Erythroblast (primary cell): ENCODE results near the gene PRSS53.

ENCODE experiments used
- DNase-seq, 2 experiments: peaks; one replicate each; lab custom pipeline; 2025; lab: John Stamatoyannopoulos, UW
- GATA1 ChIP-seq: IDR thresholded peaks from 2 replicates; pipeline ENCODE4 v1.6.1; 2011; ENCODE audit warnings: low read depth, mild to moderate bottlenecking, control low read depth, low read length, moderate library complexity
- POLR2A ChIP-seq: IDR thresholded peaks from 2 replicates; pipeline ENCODE4 v1.6.1; 2011; ENCODE audit warnings: mild to moderate bottlenecking, low read length

The PRSS53 gene

DNA sequence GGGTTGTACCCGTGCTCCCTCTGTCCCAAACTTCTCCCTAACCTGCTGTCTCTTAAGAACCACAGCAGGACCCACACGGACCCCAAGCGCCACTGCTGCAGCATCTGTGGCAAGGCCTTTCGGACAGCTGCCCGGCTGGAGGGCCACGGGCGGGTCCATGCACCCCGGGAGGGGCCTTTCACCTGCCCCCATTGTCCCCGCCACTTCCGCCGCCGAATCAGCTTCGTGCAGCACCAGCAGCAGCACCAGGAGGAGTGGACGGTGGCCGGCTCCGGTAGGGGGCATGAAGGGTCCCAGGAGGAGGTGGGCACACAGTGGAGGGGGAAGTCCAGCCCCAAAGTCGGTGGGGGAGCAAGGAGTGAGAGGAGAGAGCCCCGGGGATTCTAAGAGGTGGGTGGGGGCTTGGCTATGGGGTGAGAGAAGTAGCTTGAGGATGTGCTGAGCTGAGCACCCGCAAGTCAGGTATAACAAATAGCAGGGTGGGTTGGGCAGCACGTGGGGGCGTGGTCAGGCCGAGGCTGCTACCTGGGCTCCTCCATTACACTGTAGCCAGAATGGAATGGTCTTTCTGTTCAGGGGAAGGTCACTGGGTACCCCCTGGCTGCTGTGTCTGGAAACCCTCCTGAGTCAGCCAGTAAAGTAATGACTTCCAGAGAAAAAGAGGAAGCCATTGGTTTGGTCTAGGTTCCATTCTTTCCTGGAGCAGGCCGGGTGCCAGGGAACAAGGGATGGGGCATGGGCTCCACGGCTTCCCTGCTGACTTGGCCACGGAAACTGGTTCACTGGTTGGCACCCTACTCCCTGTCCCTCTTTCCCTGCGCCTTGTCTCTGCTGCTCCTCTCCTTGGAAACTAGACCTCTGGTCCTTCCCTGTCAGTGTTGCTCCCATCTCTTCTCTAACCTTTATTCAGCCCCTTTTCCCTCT lies 7.1 kb downstream of the PRSS53 start:
- no peak for DNase-seq
- no peak for TF ChIP-seq GATA1
- no peak for TF ChIP-seq POLR2A

DNA sequence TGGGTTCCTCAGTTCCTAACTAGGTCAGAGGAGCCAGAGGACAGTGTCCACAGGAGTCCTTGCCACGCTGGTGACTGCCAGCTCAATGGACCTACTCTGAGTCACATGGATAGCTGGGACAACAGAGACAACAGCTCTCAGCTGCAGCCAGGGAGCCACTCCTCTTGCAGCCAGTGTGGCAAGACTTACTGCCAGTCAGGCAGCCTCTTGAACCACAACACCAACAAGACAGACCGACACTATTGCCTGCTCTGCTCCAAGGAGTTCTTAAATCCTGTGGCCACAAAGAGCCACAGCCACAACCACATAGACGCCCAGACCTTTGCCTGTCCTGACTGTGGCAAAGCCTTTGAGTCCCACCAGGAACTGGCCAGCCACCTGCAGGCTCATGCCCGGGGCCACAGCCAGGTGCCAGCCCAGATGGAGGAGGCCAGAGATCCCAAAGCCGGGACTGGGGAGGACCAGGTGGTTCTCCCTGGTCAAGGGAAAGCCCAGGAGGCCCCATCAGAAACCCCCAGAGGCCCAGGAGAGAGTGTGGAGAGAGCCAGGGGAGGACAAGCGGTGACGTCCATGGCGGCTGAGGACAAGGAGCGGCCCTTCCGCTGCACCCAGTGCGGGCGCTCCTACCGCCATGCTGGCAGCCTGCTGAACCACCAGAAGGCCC lies 7.9 kb downstream of the PRSS53 start:
- no peak for DNase-seq
- TF ChIP-seq GATA1 (no peak), POLR2A (no peak)

DNA sequence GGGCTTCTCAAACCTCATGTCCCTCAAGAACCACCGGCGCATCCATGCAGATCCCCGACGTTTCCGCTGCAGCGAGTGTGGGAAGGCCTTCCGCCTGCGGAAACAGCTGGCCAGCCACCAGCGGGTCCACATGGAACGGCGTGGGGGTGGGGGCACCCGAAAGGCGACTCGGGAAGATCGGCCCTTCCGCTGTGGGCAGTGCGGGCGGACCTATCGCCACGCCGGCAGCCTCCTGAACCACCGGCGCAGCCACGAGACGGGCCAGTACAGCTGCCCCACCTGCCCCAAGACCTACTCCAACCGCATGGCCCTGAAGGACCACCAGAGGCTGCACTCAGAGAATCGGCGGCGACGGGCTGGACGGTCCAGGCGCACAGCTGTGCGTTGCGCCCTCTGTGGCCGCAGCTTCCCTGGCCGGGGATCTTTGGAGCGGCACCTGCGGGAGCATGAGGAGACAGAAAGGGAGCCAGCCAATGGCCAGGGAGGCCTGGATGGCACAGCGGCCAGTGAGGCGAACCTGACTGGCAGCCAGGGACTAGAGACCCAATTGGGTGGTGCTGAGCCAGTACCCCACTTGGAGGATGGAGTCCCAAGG lies 8.6 kb downstream of the PRSS53 start:
- DNase-seq = no peak
- TF ChIP-seq GATA1 (no peak), POLR2A (no peak)

DNA sequence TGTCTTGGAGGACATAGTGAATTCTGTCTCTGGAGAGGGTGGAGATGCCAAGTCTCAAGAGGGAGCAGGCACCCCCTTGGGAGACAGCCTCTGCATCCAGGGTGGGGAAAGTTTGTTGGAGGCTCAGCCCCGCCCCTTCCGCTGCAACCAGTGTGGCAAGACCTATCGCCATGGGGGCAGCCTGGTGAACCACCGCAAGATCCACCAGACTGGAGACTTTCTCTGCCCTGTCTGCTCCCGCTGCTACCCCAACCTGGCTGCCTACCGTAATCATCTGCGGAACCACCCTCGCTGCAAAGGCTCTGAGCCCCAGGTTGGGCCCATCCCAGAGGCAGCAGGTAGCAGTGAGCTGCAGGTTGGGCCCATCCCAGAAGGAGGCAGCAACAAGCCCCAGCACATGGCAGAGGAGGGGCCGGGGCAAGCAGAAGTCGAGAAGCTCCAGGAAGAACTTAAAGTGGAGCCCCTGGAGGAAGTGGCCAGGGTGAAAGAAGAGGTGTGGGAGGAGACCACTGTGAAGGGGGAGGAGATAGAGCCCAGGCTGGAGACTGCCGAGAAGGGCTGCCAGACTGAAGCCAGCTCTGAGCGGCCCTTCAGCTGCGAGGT lies 9.3 kb downstream of the PRSS53 start:
- no peak for TF ChIP-seq POLR2A
- TF ChIP-seq GATA1 = no peak
- no peak for DNase-seq

DNA sequence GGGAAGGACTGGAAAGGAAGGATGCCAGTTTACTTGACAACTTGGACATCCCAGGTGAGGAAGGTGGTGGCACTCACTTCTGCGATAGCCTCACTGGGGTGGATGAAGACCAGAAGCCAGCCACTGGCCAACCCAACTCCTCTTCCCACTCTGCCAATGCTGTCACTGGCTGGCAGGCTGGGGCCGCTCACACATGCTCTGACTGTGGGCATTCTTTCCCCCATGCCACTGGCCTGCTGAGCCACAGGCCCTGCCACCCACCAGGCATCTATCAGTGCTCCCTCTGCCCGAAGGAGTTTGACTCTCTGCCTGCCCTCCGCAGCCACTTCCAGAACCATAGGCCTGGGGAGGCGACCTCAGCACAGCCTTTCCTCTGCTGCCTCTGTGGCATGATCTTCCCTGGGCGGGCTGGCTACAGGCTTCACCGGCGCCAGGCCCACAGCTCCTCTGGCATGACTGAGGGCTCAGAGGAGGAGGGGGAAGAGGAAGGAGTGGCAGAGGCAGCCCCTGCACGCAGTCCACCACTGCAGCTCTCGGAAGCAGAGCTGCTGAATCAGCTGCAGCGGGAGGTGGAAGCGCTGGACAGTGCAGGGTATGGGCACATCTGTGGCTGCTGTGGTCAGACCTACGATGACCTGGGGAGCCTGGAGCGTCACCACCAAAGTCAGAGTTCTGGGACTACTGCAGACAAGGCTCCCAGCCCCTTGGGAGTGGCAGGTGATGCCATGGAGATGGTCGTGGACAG lies 10.0 kb downstream of the PRSS53 start:
- no peak for DNase-seq
- no peak for TF ChIP-seq GATA1
- no peak for TF ChIP-seq POLR2A

DNA sequence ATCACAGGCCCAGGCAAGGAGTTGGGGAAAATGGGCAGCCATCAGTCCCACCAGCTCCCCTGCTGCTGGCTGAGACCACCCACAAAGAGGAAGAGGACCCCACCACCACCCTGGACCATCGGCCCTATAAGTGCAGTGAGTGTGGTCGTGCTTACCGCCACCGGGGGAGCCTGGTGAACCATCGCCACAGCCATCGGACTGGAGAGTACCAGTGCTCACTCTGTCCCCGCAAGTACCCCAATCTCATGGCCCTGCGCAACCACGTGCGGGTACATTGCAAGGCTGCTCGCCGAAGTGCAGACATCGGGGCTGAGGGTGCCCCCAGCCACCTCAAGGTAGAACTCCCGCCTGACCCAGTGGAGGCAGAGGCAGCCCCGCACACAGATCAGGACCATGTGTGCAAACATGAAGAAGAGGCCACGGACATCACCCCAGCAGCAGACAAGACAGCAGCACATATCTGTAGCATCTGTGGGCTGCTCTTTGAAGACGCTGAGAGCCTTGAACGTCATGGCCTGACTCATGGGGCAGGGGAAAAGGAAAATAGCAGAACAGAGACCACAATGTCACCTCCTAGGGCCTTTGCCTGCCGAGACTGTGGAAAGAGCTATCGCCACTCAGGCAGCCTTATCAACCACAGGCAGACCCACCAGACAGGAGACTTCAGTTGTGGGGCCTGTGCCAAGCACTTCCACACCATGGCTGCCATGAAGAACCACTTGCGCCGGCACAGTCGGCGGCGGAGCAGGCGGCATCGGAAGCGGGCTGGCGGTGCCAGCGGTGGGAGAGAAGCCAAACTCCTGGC lies 10.9 kb downstream of the PRSS53 start:
- TF ChIP-seq GATA1 (no peak), POLR2A (peak; percentile 72)
- DNase-seq = peak; percentile 70 to 81

DNA sequence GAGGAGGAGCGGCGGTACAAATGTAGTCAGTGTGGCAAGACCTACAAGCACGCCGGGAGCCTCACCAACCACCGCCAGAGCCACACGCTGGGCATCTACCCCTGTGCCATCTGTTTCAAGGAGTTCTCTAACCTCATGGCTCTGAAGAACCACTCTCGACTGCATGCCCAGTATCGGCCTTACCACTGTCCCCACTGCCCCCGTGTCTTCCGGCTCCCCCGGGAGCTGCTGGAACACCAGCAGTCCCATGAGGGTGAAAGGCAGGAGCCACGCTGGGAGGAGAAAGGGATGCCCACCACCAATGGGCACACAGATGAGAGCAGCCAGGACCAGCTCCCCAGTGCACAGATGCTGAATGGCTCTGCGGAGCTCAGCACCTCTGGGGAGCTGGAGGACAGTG lies 11.7 kb downstream of the PRSS53 start:
- DNase-seq = no peak
- no peak for TF ChIP-seq POLR2A
- TF ChIP-seq GATA1 = no peak

DNA sequence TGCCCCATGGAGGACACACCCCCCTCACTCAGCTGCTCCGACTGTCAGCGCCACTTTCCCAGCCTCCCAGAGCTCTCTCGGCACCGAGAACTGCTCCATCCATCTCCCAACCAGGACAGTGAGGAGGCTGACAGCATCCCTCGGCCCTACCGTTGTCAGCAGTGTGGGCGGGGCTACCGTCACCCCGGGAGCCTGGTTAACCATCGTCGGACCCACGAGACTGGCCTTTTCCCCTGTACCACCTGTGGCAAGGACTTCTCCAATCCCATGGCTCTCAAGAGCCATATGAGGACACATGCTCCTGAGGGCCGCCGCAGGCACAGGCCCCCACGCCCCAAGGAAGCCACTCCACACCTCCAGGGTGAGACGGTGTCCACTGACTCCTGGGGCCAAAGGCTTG lies 12.4 kb downstream of the PRSS53 start:
- no peak for TF ChIP-seq GATA1
- no peak for TF ChIP-seq POLR2A
- DNase-seq = no peak

DNA sequence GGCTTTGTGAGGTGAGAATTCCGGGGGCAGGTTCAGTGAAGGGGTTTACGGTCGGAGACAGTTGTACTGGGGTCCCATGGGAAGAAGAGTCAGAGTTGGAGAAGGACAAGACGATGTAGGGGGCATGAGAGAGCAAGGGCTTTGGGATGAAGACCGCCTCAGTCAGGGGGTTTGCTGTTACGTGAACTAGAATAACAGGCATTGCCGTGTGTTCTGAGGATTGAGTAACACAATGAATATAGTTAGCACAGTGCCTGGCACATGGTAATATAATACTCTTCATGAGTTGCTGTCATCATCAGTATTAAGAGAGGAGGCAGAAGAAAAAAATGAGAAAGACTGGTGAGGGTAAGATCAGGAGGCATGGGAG lies 13.9 kb downstream of the PRSS53 start:
- DNase-seq = no peak
- TF ChIP-seq POLR2A (no peak), GATA1 (no peak)

DNA sequence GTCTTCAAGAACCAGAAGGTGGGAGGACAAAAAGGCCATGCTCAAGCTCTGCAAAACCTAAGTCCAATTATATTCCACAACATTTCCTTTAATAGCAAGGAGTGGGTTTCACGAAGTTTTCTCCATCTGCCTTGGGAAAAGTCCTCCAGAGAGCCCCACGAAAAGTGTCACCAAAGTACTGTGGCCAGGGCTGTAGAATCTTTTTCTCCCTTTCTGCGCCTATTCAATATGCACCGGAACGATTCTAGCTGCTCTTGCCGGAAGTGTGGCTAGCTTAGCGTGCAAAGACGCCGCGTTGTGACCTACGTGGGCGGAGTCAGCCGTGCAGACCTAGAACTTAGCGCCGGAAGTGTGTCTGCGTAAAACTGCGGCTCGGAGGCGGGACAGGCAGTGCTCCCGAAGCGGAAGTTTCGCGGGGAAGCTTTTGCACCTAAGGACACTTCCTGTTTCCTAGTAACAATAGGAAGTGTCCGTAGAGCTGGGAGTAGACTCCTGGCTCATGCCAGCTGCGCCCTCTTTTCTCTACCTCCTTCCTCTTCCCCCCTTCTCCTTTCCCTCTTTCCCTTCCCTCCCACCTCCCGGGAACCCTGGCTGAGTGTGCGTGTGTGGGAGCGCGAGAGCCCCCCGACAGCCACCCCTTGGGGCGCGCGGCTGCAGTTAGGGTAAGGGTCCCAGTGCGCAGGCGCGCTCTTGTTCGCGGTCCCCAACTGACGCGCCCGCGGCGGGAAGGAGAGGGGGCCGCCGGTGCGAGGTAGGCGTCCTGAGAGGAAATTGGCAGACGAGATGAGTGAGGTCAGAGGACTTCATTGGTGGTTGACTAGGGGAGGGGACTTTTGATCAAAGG lies 14.6 kb downstream of the PRSS53 start, which contains the start of the genes ZNF646 and ZNF668:
TSS of gene ZNF646 (plus strand) at position 453 of the 844 bp plus-strand sequence. CDS start 1,903 bp downstream, outside the sequence.
TSS of gene ZNF668 (minus strand) at position 271 of the 844 bp plus-strand sequence. CDS start 9,781 bp downstream, outside the sequence.
- DNase-seq = peak; percentile 99 to 100
- no peak for TF ChIP-seq GATA1
- peak; percentile 96 for TF ChIP-seq POLR2A
